Measurements from ENCODE around the gene TRIM4.
"Not testable (repeated sequence)": the region's sequence is repeated elsewhere in the genome, so short reads cannot be mapped to it uniquely, and the experiment has no call there.

The TRIM4 gene

GRCh38 chr7:99868246-99868645, 51.1 kb downstream of the TRIM4 start:
- in situ Hi-C loops (cut with MboI; ENCODE audit: low pct_unique_long_range_greater_than_20kb, low sequenced_read_pairs, unreplicated experiment) = no loop called here
- no peak for DNase-seq (ENCODE audit: low spot score)
- TF ChIP-seq CTCF (IDR thresholded peaks at IDR 0.05; ENCODE audit: extremely low read depth, insufficient read depth, missing control alignments) = no peak

- in situ Hi-C loops (cut with MboI; ENCODE audit: low pct_unique_long_range_greater_than_20kb, low sequenced_read_pairs, unreplicated experiment) = not testable (repeated sequence)
These were observed 51.9 kb downstream of the TRIM4 start for GRCh38 chr7:99867477-99867876.

GRCh38 chr7:99863847-99864440, 55.4 kb downstream of the TRIM4 start:
- in situ Hi-C loops (cut with MboI; ENCODE audit: low pct_unique_long_range_greater_than_20kb, low sequenced_read_pairs, unreplicated experiment) = no loop called here
- DNase-seq (ENCODE audit: low spot score) = no peak
- no peak for TF ChIP-seq CTCF (IDR thresholded peaks at IDR 0.05; ENCODE audit: extremely low read depth, insufficient read depth, missing control alignments)

More at GRCh38 chr7:99867477-99867876, 51.9 kb downstream of the TRIM4 start:
- DNase-seq (ENCODE audit: low spot score) = not testable (repeated sequence)

GRCh38 chr7:99860281-99861127, 58.8 kb downstream of the TRIM4 start:
- no peak for TF ChIP-seq CTCF (IDR thresholded peaks at IDR 0.05; ENCODE audit: extremely low read depth, insufficient read depth, missing control alignments)
- no peak for DNase-seq (ENCODE audit: low spot score)
- in situ Hi-C loops (cut with MboI; ENCODE audit: low pct_unique_long_range_greater_than_20kb, low sequenced_read_pairs, unreplicated experiment) = no loop called here

GRCh38 chr7:99855236-99855635, 64.1 kb downstream of the TRIM4 start:
- in situ Hi-C loops (cut with MboI; ENCODE audit: low pct_unique_long_range_greater_than_20kb, low sequenced_read_pairs, unreplicated experiment) = no loop called here
- no peak for TF ChIP-seq CTCF (IDR thresholded peaks at IDR 0.05; ENCODE audit: extremely low read depth, insufficient read depth, missing control alignments)

GRCh38 chr7:99848420-99849216, 70.7 kb downstream of the TRIM4 start:
- DNase-seq (ENCODE audit: low spot score) = no peak
- TF ChIP-seq CTCF (IDR thresholded peaks at IDR 0.05; ENCODE audit: extremely low read depth, insufficient read depth, missing control alignments) = no peak
- in situ Hi-C loops (cut with MboI; ENCODE audit: low pct_unique_long_range_greater_than_20kb, low sequenced_read_pairs, unreplicated experiment) = no loop called here

More at GRCh38 chr7:99855236-99855635, 64.1 kb downstream of the TRIM4 start:
- no peak for DNase-seq (ENCODE audit: low spot score)

Data from GM13977 (cell line).